Measurements from ENCODE around the gene CD40.

The CD40 gene

GRCh38 chr20:46123482-46124245, 5.5 kb downstream of the CD40 start:
- DNase-seq = no peak

- DNase-seq = no peak
These were observed 8.4 kb downstream of the CD40 start for GRCh38 chr20:46126440-46127056.

GRCh38 chr20:46127396-46128010, 9.4 kb downstream of the CD40 start:
- no peak for DNase-seq

GRCh38 chr20:46128310-46129151, 10.4 kb downstream of the CD40 start:
- no peak for DNase-seq

- no peak for DNase-seq
These were observed 11.9 kb downstream of the CD40 start for GRCh38 chr20:46129955-46130481.

- no peak for DNase-seq
These were observed 12.4 kb downstream of the CD40 start for GRCh38 chr20:46130534-46130933.

- no peak for DNase-seq
These were observed 13.3 kb downstream of the CD40 start for GRCh38 chr20:46131396-46131795.

- peak; percentile 43 for DNase-seq
These were observed 14.6 kb downstream of the CD40 start for GRCh38 chr20:46132705-46133120.

- DNase-seq = no peak
These were observed 16.0 kb downstream of the CD40 start for GRCh38 chr20:46133886-46134654.

- DNase-seq = no peak
These were observed 16.6 kb downstream of the CD40 start for GRCh38 chr20:46134716-46135115.

- peak; percentile 38 for DNase-seq
These were observed 17.9 kb downstream of the CD40 start for GRCh38 chr20:46135856-46136633.

GRCh38 chr20:46137816-46138215, 19.7 kb downstream of the CD40 start:
- no peak for DNase-seq

GRCh38 chr20:46139266-46139889, 21.3 kb downstream of the CD40 start:
- DNase-seq = no peak

GRCh38 chr20:46139908-46140482, 21.9 kb downstream of the CD40 start:
- peak; percentile 96 for DNase-seq

- DNase-seq = no peak
These were observed 24.0 kb downstream of the CD40 start for GRCh38 chr20:46142124-46142523.

GRCh38 chr20:46144432-46145025, 26.4 kb downstream of the CD40 start:
- DNase-seq = no peak

- peak; percentile 49 for DNase-seq
These were observed 27.6 kb downstream of the CD40 start for GRCh38 chr20:46145713-46146112.

GRCh38 chr20:46148313-46149208, 30.4 kb downstream of the CD40 start:
- DNase-seq = no peak

- no peak for DNase-seq
These were observed 32.8 kb downstream of the CD40 start for GRCh38 chr20:46150943-46151342.
